ENCODE results near the gene DPYD.

The DPYD gene

GRCh38 chr1:97925151-97925550 lies 4.3 kb upstream of the DPYD start:
- Histone ChIP-seq H3K4me3 (ENCODE audit: low read length) (no peak overlapping the region), H3K9me3 (ENCODE audit: insufficient read depth, low read depth, low read length) (no peaks in the 10 kb centered on the region), H3K36me3 (ENCODE audit: insufficient read depth, low read length) (no peaks in the 10 kb centered on the region), H3K27ac (ENCODE audit: low read depth, low read length) (no peak overlapping the region), H3K9ac (ENCODE audit: low read depth, low read length) (no peak overlapping the region), H3K4me1 (ENCODE audit: insufficient read depth, low read length) (peaks cover 11% of the 10 kb centered on the region; the same call in 1 of the 2 replicates), H3K27me3 (ENCODE audit: insufficient read depth, low read length) (peaks cover 4% of the 10 kb centered on the region)

GRCh38 chr1:97923811-97924210 lies 3.0 kb upstream of the DPYD start:
- peaks cover 16% of the 10 kb centered on the region; the same call in 1 of the 2 replicates for H3K4me1 ChIP-seq (ENCODE audit: insufficient read depth, low read length)
- no peaks in the 10 kb centered on the region for H3K36me3 ChIP-seq (ENCODE audit: insufficient read depth, low read length)
- no peak overlapping the region for H3K9ac ChIP-seq (ENCODE audit: low read depth, low read length)
- 91% methylated on average over 1 of the region's 2 CpGs for WGBS
- H3K9me3 ChIP-seq (ENCODE audit: insufficient read depth, low read depth, low read length), result no peaks in the 10 kb centered on the region
- peaks cover 18% of the 10 kb centered on the region for H3K27me3 ChIP-seq (ENCODE audit: insufficient read depth, low read length)
- no peak overlapping the region for H3K4me3 ChIP-seq (ENCODE audit: low read length)
- no peak overlapping the region for H3K27ac ChIP-seq (ENCODE audit: low read depth, low read length)

GRCh38 chr1:97920276-97920831 lies 480 bp downstream of the DPYD start:
- H3K9me3 ChIP-seq (ENCODE audit: insufficient read depth, low read depth, low read length), result no peaks in the 10 kb centered on the region
- no peaks in the 10 kb centered on the region for H3K36me3 ChIP-seq (ENCODE audit: insufficient read depth, low read length)
- H3K9ac ChIP-seq (ENCODE audit: low read depth, low read length), result no peak overlapping the region
- H3K27ac ChIP-seq (ENCODE audit: low read depth, low read length), result no peak overlapping the region
- WGBS, result 1% methylated on average over 23 of the region's 24 CpGs
- H3K4me1 ChIP-seq (ENCODE audit: insufficient read depth, low read length), result peaks cover 15% of the 10 kb centered on the region; the same call in 1 of the 2 replicates
- peaks cover 27% of the 10 kb centered on the region for H3K27me3 ChIP-seq (ENCODE audit: insufficient read depth, low read length)
- peak overlapping the region; percentile 72 for H3K4me3 ChIP-seq (ENCODE audit: low read length)

- H3K9ac ChIP-seq (ENCODE audit: low read depth, low read length), result no peak overlapping the region
- H3K4me3 ChIP-seq (ENCODE audit: low read length), result peak overlapping the region; percentile 72
- no peak overlapping the region for H3K27ac ChIP-seq (ENCODE audit: low read depth, low read length)
- no peaks in the 10 kb centered on the region for H3K36me3 ChIP-seq (ENCODE audit: insufficient read depth, low read length)
- H3K27me3 ChIP-seq (ENCODE audit: insufficient read depth, low read length), result peaks cover 27% of the 10 kb centered on the region
- H3K9me3 ChIP-seq (ENCODE audit: insufficient read depth, low read depth, low read length), result no peaks in the 10 kb centered on the region
- H3K4me1 ChIP-seq (ENCODE audit: insufficient read depth, low read length), result peaks cover 11% of the 10 kb centered on the region; the same call in 1 of the 2 replicates
- 66% methylated on average over 4 of the region's 6 CpGs for WGBS
Measured at GRCh38 chr1:97919585-97920261, 1.1 kb downstream of the DPYD start.

GRCh38 chr1:97918961-97919360 lies 1.9 kb downstream of the DPYD start:
- Histone ChIP-seq H3K36me3 (ENCODE audit: insufficient read depth, low read length) (no peaks in the 10 kb centered on the region), H3K27me3 (ENCODE audit: insufficient read depth, low read length) (peaks cover 27% of the 10 kb centered on the region), H3K9me3 (ENCODE audit: insufficient read depth, low read depth, low read length) (no peaks in the 10 kb centered on the region), H3K9ac (ENCODE audit: low read depth, low read length) (no peak overlapping the region), H3K4me1 (ENCODE audit: insufficient read depth, low read length) (peaks cover 11% of the 10 kb centered on the region; the same call in 1 of the 2 replicates), H3K27ac (ENCODE audit: low read depth, low read length) (no peak overlapping the region), H3K4me3 (ENCODE audit: low read length) (no peak overlapping the region)
- 82% methylated on average over 1 of the region's 1 CpG for WGBS

- Histone ChIP-seq H3K36me3 (ENCODE audit: insufficient read depth, low read length) (no peaks in the 10 kb centered on the region), H3K4me3 (ENCODE audit: low read length) (no peak overlapping the region), H3K9ac (ENCODE audit: low read depth, low read length) (no peak overlapping the region), H3K27ac (ENCODE audit: low read depth, low read length) (no peak overlapping the region), H3K9me3 (ENCODE audit: insufficient read depth, low read depth, low read length) (no peaks in the 10 kb centered on the region), H3K27me3 (ENCODE audit: insufficient read depth, low read length) (peaks cover 7% of the 10 kb centered on the region; the same call in 1 of the 2 replicates), H3K4me1 (ENCODE audit: insufficient read depth, low read length) (no peaks in the 10 kb centered on the region)
- 100% methylated on average over 2 of the region's 3 CpGs for WGBS
Measured at GRCh38 chr1:97913506-97914139, 7.2 kb downstream of the DPYD start.

GRCh38 chr1:97911266-97912215 lies 9.3 kb downstream of the DPYD start:
- Histone ChIP-seq H3K9ac (ENCODE audit: low read depth, low read length) (no peak overlapping the region), H3K9me3 (ENCODE audit: insufficient read depth, low read depth, low read length) (no peaks in the 10 kb centered on the region), H3K4me1 (ENCODE audit: insufficient read depth, low read length) (0 out of 2 replicates have a peak, but pooled peaks cover 3% of the 10 kb centered on the region), H3K36me3 (ENCODE audit: insufficient read depth, low read length) (no peaks in the 10 kb centered on the region), H3K27ac (ENCODE audit: low read depth, low read length) (no peak overlapping the region), H3K27me3 (ENCODE audit: insufficient read depth, low read length) (no peaks in the 10 kb centered on the region), H3K4me3 (ENCODE audit: low read length) (no peak overlapping the region)
- 92% methylated on average over 8 of the region's 8 CpGs for WGBS

GRCh38 chr1:97909266-97909665 lies 11.6 kb downstream of the DPYD start:
- no peak overlapping the region for H3K27ac ChIP-seq (ENCODE audit: low read depth, low read length)
- no peaks in the 10 kb centered on the region for H3K27me3 ChIP-seq (ENCODE audit: insufficient read depth, low read length)
- no peaks in the 10 kb centered on the region for H3K9me3 ChIP-seq (ENCODE audit: insufficient read depth, low read depth, low read length)
- no peak overlapping the region for H3K4me3 ChIP-seq (ENCODE audit: low read length)
- 0 out of 2 replicates have a peak, but pooled peaks cover 4% of the 10 kb centered on the region for H3K4me1 ChIP-seq (ENCODE audit: insufficient read depth, low read length)
- no peaks in the 10 kb centered on the region for H3K36me3 ChIP-seq (ENCODE audit: insufficient read depth, low read length)
- H3K9ac ChIP-seq (ENCODE audit: low read depth, low read length), result no peak overlapping the region

- H3K4me1 ChIP-seq (ENCODE audit: insufficient read depth, low read length), result 0 out of 2 replicates have a peak, but pooled peaks cover 4% of the 10 kb centered on the region
- H3K27ac ChIP-seq (ENCODE audit: low read depth, low read length), result no peak overlapping the region
- no peaks in the 10 kb centered on the region for H3K9me3 ChIP-seq (ENCODE audit: insufficient read depth, low read depth, low read length)
- H3K27me3 ChIP-seq (ENCODE audit: insufficient read depth, low read length), result no peaks in the 10 kb centered on the region
- H3K4me3 ChIP-seq (ENCODE audit: low read length), result no peak overlapping the region
- 96% methylated on average over 3 of the region's 3 CpGs for WGBS
- H3K36me3 ChIP-seq (ENCODE audit: insufficient read depth, low read length), result no peaks in the 10 kb centered on the region
- no peak overlapping the region for H3K9ac ChIP-seq (ENCODE audit: low read depth, low read length)
Measured at GRCh38 chr1:97907886-97908285, 12.9 kb downstream of the DPYD start.

- Histone ChIP-seq H3K36me3 (ENCODE audit: insufficient read depth, low read length) (no peaks in the 10 kb centered on the region), H3K27me3 (ENCODE audit: insufficient read depth, low read length) (no peaks in the 10 kb centered on the region), H3K9me3 (ENCODE audit: insufficient read depth, low read depth, low read length) (no peaks in the 10 kb centered on the region), H3K4me3 (ENCODE audit: low read length) (no peak overlapping the region), H3K27ac (ENCODE audit: low read depth, low read length) (no peak overlapping the region), H3K9ac (ENCODE audit: low read depth, low read length) (no peak overlapping the region), H3K4me1 (ENCODE audit: insufficient read depth, low read length) (0 out of 2 replicates have a peak, but pooled peaks cover 4% of the 10 kb centered on the region)
- 88% methylated on average over 4 of the region's 7 CpGs for WGBS
Measured at GRCh38 chr1:97906567-97907241, 14.1 kb downstream of the DPYD start.
